GM11168 (cell line): Measurements from ENCODE around the gene FOXP2.
"Not testable (repeated sequence)": the region's sequence is repeated elsewhere in the genome, so short reads cannot be mapped to it uniquely, and the experiment has no call there.

Experiments used
- in situ Hi-C: fragments of 300-500 bp; cut with MboI; formaldehyde crosslinking; loops from one replicate; pipeline ENCODE4 v1.12.0; 2022; ENCODE audit warnings: low sequenced_read_pairs; ENCODE audit not compliant: unreplicated experiment

FOXP2 gene

DNA sequence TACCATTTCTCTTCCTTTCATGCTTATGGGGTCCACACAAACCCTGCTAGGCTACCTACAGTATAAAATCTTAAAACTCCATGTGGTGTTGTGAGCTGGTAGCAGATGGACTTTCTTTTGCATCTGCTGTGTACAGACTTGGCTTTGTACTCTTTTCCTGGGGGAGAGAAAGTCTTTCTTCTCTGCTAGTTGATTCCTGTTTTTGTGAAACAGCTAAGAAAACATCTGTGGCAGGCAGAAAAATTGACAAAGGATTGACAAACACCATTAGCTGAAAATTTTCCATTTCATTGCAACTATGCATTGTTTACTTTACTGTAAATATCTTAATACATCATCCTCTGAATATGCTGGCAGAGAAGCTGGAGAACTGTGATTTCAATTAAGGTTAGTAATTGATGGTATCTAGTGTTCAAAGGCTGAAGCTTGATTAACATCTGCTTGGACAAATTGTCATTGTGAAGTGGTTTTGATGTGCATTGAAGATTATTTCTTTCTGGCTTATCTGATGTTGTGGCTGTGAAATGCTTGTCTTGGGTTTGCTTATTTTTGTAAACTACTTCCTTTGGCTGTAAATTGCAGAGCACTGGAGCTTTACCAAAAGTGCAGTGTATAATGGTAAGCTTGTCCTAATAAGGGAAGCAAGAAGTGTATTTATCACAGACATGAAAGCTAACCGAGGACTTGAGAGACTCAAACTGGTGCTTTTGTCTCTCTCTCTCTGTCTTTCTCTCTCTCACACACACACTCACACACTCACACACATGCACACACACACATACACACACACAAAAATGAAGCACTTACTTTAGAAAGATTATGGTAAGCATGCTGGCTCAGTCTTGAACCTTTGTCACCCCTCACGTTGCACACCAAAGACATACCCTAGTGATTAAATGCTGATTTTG is at the start of gene FOXP2:
FOXP2 (plus strand) TSS at position 660 of the 908 bp plus-strand sequence. CDS start 11,697 bp downstream, outside the sequence.
- in situ Hi-C loops = no loop called here

DNA sequence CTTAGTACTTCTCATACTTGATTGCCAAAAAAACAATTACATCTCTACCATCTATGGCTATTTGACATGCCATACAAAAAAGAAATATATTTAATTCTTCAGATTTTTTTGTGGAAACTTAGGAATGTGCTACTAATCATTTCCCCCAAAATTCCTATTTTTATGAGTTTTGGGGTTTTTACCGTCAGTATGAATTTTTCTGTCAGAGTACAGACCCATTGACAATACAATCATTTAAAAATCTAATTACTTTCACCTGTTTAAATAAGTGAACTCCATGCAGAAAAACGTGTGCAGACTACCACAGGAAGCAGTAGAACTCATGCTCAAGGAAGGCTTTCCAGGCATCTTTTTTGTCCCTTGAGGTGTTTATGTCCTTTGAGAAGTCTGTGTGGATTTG is 48.8 kb upstream of the FOXP2 start:
- in situ Hi-C loops = no loop called here

GRCh38 chr7:114368492-114368891 is 46.1 kb upstream of the FOXP2 start:
- in situ Hi-C loops = no loop called here

- in situ Hi-C loops = no loop called here
Observed at GRCh38 chr7:114369294-114369693, 45.3 kb upstream of the FOXP2 start.

GRCh38 chr7:114372619-114373018 is 42.0 kb upstream of the FOXP2 start:
- in situ Hi-C loops = no loop called here

- in situ Hi-C loops = no loop called here
Observed at GRCh38 chr7:114375907-114376306, 38.7 kb upstream of the FOXP2 start.

DNA sequence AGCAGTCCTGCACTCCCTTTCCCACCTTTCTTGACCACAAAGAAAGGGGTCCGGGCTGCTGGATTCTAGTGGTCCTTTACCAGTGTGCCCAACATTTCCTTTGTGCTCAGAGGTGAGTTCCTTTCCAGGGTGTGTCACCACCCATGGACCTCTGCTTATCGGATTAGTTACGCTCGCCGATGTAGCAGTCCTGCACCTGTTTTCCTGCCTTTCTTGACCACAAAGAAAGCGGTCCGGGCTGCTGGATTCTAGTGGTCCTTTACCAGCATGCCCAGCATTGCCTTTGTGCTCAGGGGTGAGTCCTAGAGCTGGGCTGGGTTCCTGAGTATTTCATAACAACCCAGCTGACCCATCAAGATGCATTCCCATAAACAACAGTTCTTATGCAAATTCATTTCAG is 30.7 kb upstream of the FOXP2 start:
- in situ Hi-C loops = not testable (repeated sequence)

DNA sequence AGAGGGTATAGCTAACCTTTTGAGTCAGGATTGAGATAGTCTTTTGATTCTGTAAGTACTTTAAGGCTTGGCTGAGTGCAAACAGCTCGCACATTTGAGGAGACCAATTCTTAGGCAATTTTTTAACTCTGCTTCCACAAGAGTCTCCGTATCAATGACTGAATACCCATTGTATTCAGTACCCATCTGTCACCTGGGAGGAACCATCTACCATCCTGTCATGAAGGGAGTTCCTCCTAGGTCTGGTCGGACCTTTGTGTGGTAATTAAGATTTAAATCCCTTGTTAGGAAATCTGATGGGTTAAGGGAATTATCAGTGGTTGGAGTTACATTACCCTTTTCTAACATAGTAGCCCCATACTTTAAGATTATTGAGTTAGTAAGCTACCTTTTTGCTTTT is 30.3 kb upstream of the FOXP2 start:
- in situ Hi-C loops = not testable (repeated sequence)

DNA sequence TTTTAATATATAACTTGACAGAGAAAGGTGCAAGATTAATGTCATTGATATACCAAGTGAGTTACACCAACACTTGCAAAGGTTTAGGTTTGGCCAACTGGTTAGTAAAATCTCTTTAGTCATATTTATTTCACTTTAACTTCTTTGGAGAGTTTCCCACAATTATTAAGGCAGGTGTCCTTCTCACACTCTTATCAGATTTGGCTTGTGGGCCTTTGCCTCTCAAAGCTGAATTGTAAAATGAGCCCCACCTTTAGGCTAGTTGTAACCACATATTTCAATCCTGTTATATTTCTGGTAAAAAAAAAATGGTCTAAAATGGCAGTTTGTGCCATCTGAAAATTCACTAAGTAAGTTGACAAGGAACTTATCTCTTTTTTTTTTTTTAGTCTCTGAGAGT is 26.6 kb upstream of the FOXP2 start:
- in situ Hi-C loops = no loop called here

GRCh38 chr7:114392686-114393085 is 21.9 kb upstream of the FOXP2 start:
- in situ Hi-C loops = no loop called here

GRCh38 chr7:114402876-114403635 is 11.6 kb upstream of the FOXP2 start:
- in situ Hi-C loops = no loop called here

DNA sequence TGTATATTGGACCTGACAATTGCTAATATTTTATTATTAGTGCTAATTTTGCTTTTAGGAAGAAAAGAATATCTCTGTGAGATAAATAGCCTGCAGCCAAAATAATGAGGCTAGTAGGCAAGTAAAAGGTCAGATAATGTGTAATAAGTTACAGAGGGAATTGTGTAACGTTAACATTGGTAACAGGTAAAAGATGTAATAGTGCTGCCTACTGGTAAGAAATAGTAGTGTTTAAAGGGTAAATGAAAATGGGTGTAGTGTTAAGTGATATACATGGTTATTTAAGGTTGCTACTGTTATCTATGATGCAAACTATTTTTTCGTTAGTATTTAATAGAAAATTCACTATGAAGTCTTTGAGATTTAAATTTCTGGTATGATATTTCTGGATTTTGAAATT is 9.2 kb upstream of the FOXP2 start:
- in situ Hi-C loops = no loop called here

GRCh38 chr7:114409750-114410149 is 4.9 kb upstream of the FOXP2 start:
- in situ Hi-C loops = no loop called here

GRCh38 chr7:114412548-114412947 is 2.1 kb upstream of the FOXP2 start:
- in situ Hi-C loops = no loop called here

- in situ Hi-C loops = no loop called here
Observed at GRCh38 chr7:114413761-114414155, 857 bp upstream of the FOXP2 start.

GRCh38 chr7:114415064-114415989 is 712 bp downstream of the FOXP2 start:
- in situ Hi-C loops = no loop called here

DNA sequence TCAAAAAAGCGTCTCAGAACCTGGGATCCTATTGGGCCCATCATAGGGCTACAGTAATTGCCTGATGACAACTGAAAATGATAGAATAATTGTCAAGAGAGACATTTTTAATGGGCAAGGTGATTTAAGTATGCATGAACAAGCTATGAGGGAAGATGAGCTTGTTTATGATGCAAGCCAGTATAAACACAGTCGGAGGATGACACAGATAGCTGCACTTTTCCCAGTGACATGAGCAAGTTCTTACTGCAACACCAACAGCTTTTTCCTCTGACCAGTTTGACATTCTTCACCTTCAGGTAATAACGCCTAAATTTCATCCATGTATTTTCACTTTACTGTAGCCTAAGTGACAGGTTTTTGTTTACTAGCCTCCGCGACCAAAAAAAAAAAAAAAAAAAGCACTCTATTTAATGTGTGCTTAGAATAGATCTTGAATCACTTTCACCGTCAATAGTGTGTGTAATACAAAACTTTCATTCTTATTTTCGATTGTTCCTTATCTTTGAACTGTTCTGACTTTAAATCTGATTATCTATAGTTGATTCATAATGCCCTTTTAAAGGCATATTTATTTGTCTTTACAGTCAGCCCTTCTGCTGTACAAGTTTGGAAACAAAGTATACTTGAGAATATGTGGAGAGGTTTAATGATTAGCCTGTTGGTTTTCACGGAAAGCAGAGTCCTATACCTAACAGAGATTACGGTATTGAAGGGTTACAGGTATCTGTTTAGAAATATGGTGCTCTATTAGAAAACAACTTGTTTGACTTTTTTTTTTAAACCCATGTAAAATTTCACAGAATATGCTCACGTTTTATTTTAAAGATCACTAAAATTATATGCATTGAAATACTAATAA is 1.7 kb downstream of the FOXP2 start:
- in situ Hi-C loops = no loop called here

DNA sequence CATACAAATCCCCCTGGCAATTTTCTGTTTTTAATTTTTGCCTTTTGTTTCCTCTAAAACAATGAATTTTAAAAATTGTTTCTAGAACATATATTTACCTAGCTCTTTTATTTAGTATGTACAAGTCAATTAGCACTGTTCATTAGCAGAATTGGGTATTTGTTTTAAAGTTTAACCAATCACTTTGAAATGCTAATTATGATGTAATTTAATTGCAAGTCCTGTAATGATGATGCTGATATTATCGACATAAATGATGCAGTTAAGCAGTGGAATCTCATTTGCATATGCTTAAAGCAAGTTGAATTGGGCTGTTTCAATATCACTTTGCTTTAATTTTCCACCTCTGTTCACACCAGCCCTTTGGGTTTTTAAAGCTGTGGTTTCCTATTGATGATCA is 2.7 kb downstream of the FOXP2 start:
- in situ Hi-C loops = no loop called here

DNA sequence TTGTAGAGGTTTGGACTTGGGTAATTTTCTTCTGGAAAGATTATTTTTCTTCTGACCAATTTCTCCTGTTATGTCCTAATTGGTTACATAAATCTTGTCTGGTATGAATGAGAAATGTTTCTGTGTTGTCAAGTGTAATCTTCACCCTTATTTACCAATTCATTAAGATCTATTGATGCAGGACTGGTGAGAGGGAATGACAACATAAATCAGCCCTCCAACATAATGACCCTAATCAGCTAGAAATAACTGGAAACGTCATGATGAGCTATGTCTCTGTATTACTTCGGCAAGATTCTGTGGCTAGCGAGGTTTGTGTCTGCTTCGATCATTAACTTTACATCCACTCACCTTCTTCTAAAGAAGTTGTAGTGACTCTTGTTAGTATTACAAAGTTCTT is 3.5 kb downstream of the FOXP2 start:
- in situ Hi-C loops = no loop called here
